Measurements from ENCODE around the gene TMEM63A.
"Not testable (repeated sequence)": the region's sequence is repeated elsewhere in the genome, so short reads cannot be mapped to it uniquely, and the experiment has no call there.

Gene TMEM63A

DNA sequence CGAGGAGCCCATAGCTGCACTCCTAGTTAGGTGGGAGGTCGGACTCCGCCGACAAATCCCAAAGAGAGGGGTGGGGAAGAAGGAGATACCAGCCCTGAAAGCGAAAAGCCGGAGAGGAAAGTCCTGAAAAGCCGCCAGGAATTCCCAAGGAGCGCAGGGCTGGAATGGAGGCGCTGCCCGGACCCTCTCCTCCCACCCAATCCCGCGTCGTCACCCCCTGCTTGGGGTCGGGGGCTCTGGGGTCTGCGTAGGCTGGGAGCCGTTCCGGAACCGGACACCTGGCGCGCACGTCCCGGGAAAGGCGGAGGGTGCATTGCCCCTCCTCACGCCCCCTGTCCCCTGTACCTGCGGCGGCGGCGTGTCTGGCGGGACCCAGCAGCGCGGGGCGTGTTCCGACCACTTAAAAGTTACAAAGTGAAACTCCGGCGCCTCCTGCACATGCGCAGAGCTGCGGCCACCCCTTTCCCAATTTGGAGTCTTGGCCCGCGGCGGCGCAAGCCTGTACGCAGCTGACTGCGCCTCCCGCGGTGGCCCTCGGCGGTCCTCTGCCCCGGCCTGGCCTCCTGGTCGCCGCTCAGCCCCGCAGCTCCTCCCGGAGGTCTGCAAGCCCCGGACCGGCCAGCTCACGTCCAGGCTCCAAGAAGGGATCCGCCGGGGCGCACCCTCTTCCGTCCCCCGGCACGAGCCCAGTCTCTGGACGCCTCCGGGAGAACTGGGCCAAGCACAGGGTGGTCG lies at the start of gene TMEM63A:
TMEM63A (minus strand) TSS at position 422 of the 735 bp plus-strand sequence. CDS start 4,800 bp downstream, outside the sequence.
- no peak for DNase-seq

DNA sequence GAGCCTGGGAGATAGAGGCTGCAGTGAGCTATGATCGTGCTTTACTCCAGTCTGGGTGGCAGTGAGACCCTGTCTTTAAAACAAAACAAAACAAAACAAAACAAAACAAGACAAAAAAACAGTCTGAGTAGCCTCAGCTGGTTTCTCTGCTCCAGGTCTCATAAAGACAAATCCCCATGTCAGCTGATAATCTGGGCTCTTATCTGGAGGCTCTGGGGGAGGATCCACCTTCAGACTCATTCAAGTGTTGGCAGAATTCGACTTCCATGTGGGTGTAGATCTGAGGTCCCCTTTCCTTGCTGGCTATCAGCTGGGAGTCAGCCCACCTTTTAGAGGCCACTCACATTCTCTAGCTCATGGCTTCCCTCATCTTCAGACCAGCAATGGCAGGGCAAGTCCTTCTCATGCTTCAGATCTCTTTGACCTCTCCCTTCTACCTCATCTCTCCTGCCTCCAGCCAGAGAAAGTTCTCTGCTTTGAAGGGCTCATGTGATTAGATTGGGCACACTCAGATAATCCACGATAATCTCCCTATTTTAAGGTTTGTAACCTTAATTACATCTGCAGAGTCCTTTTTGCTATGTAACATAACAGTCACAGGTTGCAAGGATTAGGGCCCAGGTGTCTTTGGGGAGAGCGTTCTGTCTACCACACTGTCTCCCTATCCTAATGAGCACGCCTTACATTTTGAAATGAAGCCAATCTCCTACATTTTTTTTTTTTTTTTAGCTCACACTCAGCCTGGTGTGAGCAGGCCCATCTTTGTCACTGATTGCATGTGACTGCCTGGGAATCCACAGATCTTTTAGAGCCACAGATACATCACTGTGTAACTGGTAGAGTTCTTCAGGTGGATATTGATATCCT lies 49.3 kb upstream of the TMEM63A start:
- no peak for DNase-seq

DNA sequence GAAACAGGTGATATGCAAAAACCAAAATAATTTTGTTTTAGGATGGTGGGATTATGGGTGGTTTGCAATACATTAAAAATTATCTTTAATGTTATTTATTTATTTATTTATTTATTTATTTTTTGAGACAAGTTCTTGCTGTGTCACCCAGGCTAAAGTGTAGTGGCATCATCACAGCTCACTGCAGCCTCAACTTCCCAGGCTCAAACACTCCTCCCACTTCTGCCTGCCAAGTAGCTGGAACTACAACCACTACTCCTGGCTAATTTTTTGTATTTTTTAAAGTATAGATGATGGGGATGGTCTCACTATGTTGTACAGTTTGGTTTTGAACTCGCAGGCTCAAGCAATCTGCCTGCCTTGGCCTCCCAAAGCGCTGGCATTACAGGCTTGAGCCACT lies 48.4 kb upstream of the TMEM63A start:
- no peak for DNase-seq

DNA sequence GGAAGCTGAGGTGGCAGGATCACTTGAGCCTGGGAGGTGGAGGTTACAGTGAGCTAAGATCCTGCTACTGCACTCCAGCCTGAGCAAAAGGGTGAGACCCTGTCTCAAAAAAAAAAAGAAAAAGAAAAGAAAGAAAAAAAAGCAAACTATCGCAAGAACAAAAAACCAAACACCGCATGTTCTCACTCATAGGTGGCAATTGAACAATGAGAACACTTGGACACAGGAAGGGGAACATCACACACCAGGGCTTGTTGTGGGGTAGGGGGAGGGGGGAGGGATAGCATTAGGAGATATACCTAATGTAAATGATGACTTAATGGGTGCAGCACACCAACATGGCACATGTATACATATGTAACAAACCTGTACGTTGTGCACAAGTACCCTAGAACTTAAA lies 47.3 kb upstream of the TMEM63A start:
- DNase-seq, result not testable (repeated sequence)

DNA sequence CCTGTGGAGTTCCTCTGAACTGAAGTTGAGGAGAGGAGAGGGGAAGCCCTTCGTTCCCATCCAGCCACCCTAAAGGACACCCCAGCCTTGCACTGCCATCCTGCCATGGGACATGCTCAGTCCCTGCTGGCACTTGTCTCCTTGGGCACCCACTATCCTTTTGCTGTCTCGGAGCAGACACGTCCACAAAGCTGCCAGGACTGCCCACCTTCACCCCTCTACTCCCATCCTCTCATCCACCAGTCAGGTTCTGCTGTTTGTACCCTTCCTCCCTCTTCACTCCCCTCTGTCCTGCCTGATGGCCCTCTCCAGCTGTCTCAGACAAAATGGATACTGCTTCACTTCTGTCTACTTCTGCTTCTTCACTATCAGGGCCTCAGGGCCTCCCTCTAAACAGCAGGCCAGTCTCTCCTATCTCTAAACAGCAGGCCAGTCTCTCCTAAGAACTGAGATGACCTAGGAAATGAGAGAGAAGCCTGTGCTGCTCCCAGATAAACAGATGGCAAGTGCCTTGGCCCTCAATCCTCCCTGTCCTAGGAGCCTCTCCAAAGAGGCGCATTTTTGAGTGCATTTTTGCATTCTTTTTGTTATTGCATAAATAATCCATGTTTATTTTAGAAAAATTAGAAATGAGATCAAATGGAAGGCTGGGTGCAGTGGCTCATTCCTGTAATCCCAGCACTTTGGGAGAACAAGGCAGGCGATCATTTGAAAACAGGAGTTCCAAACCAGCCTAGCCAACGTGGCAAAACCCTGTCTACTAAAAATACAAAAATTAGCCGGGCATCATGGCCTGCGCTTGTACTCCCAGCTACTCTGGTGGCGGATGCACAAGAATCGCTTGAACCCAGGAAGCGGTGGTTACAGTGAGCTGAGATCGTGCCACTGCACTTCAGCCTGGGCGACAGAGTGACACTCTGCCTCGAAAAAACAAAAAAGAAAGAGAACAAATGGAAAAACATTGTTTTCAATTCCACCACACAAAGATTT lies 46.3 kb upstream of the TMEM63A start:
- no peak for DNase-seq

DNA sequence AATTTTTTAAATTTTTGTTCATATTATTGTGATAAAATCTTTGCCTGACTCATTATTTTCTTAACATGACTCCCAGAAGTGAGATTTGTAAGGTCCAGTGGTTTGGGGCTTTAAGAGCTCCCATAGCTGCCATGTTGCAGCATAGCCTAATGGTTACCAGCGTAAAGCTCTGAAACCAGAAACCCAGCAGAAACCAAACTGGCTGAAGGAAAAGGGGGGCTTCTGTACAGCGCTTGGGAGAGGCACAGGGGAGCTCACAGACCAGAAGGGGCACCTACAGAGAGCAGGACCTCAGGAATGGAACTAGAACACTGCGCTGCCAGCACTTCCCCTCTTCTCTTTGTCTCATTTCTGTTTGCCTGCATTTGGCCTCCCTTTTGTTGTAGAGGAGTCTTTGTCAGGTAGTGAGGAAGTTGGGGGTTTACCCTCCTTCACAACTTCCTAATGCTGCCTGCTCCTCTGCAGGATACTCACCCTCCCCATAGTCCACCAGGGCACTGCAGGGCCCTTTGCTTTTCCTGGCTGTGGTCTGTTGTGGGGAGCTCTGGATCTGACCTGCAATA lies 44.5 kb upstream of the TMEM63A start:
- DNase-seq, result no peak

DNA sequence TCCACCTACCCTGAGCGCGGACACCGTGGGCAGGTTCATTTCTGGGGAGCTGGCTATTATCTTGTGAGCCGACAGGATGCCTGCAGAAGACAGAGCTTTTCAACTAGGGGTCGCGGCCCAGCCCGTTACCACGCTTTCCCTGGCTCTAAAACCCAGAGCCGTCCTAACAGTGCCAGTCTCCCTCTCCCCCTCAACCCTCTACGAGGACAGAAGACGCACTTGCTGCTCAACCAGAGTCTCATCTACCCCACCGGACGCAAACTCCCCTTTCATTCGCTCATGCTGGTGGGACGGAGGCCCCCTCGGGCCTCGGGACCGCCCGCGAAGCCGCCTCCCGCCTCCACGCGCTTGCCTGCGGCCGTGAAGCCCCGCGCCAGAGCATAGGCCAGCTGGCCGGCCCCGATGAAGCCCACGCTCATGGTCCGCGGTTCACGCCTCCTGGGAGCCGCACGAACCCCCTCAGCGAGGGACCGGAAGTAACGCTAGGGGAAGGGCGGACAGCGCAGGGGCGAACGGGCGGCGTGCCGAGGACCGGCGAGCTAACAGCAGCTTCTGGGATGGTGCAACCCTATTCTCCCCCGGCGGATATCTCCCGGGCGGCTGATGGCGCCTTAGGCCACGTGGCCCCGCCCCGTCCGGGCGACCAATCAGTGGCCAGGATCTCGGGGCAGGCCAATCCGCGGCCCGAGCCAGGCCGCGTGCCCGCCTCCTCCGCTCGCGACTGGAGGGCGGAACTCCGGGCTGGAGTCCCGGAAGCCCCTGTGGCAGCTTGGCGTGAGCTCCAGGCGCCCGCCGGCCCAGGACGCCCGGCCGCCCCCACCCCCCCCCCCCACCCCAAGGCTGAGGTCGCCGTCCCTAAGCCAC lies 41.7 kb upstream of the TMEM63A start, which contains the start of gene PYCR2:
PYCR2 (minus strand) TSS at position 559 of the 864 bp plus-strand sequence; CDS start at position 419, 140 bp downstream.
- peak; percentile 93 for DNase-seq

DNA sequence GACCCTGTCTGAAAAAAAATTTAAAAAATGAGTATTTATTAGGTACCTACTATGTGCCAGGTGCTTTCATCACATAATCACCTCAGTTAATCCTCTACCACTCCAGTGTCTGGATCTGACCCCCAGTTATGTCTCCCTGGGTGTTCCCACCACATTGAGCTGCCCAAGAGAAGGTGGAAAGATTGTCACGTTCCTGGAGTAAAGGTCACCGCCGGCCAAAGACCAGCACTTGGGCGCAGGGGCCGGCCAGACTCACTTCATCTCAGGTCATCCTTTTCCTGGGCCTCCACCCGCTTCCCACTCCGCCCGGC lies 41.2 kb upstream of the TMEM63A start:
- DNase-seq, result no peak

DNA sequence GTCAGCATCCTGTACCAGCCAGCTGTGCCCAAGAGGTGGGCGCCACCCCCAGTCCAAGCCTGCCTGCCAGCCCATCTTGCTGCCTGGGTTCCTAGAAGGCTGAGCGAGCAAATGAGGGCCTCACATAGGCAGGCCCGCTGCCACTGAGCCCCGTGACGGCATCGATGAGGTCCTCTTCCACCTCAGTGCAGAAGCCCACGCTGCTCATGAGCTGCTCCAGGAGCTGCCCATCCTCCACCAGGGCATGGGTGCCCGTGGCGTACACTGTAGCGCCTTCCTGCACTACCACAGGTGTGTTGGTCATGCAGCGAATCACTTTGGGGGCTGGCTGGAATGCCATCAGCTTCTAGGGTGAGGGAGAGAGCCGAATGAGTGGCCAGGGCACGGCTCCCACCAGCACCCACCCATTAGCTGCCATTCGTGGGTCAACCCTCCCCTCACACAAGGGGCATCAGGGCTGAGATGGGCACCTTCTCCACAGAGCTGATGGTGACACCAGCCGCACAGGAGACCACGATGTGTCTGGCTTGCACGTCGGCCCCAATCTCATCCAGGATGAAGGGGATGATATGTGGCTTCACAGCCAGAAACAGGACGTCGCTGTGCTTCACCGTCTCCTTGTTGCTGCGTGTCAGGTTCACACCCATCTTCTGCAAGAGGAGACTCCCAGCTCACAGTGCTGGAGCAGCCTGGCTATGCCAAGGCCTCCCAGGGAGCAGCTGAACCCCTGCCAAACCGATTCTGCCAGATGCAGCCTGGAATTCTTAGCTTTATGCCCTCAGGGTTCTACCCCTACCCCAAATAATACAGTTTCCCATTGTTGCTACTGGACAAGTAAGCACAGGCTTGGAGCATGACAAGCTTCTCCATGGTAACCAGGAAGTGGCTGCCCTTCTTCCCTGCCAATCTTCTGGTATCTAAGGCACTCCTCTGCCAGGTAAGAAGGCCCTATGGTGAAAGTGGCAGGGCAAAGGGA lies 39.8 kb upstream of the TMEM63A start:
- DNase-seq, result no peak

DNA sequence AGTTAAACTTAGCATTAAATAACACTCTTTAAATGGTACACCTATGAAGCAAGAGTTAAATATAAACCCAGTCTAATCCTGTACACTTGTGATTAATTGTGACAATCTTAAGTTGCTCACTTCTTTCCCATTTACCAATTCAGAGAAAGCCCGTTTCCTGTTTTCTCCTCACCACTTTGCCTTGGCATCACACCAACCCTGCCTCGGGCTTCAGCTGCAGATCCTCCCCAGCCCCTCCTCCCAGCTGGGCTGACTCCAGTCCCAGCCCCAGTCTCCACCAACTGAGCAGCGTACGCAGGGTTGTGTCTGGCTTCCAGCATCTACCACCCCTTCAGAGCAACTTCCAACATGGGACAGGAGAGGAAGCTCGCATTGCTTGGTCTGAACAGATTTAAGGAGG lies 37.7 kb upstream of the TMEM63A start:
- DNase-seq, result no peak

DNA sequence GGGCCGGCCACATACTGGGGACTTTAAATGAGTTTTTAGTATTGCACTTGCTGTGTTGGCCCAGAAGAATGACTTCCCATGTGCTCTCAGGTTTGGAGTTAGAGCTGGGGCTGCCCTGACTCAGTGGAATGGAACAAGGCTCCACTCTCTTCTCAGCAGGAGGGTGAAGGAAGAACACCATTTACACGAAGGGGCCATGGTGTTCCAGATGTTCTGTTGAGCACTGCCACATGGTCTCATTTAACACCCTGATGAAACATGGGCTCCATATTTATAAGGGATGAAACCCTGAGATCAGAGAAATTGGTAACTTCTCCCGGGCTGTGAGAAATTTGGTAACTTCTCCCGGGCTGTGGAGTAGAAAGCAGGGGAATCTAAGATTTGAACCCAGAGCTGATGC lies 36.1 kb upstream of the TMEM63A start:
- DNase-seq, result no peak

DNA sequence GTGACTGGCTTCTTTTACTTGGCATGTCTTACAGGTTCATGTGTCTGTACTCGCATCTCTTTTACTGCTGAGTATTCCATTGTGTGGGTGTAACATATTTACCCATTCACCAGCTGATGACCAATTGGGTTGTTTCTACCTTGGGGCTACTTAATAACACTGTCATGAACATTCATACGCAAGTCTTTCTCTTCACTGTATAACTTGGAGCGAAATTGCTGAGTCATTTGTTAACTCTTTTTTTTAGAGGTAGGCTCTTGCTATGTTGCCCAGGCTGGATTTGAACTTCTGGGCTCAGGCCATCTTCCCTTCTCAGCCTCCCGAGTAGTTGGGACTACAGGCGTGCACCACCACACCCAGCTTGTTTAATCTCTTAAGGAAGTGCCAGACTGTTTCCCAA lies 35.4 kb upstream of the TMEM63A start:
- no peak for DNase-seq

DNA sequence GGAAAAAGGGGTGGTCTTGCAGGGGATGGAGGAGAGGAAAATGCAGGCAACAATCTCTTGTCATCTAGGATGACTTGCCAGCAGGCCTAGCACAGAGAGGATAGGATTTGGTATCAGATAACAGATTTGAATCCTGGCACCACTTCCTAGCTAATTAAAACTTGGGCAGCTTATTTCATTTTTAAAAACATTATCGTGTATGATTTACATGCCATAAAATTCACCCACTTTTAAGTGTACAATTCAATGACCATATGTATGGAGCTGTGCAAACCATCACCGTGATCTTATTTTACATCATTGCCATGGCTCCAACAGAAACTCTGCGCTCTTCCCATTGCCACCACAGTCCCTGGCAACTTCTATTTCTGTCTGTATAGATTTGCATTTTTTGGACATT lies 34.9 kb upstream of the TMEM63A start:
- no peak for DNase-seq

DNA sequence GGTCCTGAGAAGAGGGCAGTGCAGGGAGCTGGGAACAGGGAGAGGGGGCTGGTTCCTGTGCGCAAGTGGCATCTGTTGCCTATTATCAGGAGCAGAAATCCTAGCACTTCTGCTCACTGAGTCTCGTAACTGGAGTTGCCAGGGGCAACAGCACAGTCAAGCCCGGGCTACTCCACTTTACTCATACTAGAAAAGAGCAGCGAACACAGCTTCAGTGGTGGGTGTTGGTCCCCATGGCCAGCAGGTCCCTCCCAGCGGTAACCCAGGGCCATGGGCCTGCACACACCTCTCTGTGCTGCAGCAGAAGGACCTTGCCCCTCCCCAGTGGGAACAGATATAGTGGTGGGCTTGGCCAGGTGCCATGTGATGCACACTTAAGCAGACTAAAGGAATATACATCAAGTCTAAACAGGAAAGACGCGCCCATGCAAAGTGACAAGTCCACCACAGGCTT lies 33.4 kb upstream of the TMEM63A start:
- DNase-seq, result no peak

DNA sequence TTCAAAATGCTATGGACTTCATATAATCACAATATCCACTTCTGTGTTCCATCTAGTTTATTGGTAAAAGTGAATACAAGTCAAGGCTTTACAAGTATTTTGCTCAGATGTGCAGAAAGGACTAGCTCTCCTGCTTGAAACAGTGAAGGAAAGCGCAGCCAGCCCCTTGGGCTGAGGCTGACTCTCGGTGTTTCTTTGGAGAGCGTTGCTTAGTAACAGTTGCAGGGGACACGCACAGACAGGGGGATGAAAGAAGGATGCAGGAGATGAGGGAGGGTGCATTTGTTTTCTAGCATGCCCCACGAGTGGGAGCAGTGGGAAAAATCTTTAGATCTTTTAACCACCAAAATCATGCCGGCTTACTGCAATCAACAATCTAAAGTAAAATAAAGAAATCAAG lies 32.8 kb upstream of the TMEM63A start:
- DNase-seq, result no peak

DNA sequence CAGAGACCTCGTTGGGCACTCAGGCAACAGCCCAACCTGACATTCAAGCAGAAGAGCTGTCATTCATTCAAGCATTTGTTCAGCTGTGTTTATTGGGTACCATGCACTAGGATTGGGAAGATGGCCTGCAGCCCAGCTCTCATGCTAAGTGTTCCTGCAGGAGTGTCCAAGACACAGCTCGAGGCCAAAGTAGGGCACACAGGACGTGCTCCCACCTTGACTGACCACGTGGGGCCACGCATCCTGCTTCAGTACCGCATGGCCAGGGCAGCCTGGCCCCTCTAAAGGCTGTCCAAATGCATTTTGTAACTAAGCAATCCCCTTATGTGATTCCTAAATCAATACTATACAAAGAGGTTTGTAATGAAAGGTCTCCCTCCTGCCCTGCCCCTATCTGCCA lies 32.2 kb upstream of the TMEM63A start:
- DNase-seq, result no peak

DNA sequence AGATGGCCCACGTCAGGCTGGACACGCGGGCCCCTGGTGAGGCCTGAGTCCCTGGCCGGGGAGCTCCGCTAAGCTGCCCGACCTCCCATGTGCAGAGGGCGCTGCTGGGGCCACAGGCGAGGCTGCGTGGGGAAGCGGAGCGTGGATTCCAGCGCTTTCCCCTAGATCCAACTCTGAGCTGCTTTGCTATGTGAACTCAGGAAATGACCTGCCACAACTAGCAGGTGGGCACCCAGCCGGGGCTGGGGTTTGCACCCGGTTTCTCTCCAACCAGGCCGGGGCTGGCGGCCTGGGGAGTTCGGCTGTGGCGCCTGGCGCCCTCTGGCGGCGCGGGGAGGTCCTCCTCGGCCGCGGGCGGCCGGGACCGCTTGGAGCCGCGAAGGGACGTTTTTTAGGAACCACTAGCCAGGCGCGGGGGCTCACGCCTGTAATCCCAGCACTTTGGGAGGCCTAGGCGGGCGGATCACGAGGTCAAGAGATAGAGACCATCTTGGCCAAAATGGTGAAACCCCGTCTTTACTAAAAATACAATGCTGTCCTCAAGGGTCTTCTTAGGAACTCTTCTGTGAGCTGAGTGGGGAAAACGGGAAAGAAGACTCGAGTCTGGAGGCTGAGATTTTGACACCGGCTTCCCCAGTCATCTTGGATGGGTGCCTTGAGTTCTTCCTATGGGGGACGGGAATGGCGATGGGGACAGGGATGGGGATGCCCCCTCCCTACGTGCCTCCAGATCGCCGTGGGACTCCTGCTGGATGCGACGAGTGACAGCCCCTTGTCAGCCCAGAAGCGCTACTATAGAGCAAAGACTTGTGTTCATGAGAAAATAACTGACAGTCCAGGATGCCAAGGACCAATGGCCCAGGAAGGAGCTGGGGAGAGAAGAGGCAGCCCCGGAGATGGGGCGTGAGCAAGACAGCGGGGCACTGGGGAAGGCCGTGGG lies 29.3 kb upstream of the TMEM63A start:
- DNase-seq, result no peak

DNA sequence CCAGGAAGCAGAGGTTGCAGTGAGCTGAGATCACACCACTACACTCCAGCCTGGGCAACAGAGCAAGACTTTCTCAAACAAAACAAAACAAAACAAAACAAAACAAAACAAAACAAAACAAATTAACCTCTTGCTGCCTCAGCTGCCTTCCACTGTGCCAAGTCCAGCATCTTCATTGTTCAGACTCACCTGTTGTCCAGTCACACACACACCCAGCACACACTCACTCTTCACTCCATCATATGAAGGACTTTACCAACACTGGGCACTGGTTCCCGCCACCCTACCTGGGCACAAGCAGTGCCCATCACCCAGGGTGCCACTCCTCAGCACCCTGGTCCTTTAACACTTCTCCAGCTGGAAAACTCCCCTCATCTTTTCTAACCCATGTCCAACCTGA lies 27.3 kb upstream of the TMEM63A start:
- DNase-seq, result no peak

DNA sequence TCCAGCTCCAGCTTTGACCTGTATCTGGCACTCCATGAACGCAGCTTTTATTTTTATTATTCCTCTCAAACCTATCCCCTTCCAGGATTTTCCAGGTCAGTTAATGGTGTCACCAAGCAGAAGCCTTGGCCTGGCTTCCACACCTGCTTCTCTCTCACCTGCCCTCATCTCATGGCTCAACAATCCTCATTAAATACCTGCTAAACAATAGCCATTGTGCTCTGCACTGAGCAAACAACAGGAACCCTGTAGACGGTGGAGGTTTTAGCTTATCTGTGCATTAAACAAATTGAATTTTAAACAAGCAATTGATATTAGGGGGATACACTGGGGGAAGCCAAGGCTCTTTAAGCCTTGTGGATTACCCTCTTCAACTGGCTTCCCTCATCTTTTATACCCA lies 26.6 kb upstream of the TMEM63A start:
- DNase-seq, result peak; percentile 76

All from NCI-H510A (cell line).